Gastroesophageal sphincter (tissue), 4 donors: ENCODE measurements around the gene CCDC170. TPM values are rescaled to one million over a fixed set of nuclear protein-coding genes. Genes with fewer than 3 reads are reported as not detected.
"Not testable (repeated sequence)": the region's sequence is repeated elsewhere in the genome, so short reads cannot be mapped to it uniquely, and the experiment has no call there.

Experiments used
- ATAC-seq: fragments of 150-250 bp; one replicate; pipeline ENCODE4 v1.9.1; 2016; ENCODE audit warnings: mild to moderate bottlenecking, moderate library complexity
- H3K27ac ChIP-seq, 4 donors: fragments of 200-600 bp; sonication (generic) in 3 of 4; 1 replicate in 3 of 4; 2 replicates in 1 of 4; pipeline ENCODE4 v1.5.1; 2016 to 2019
- H3K27me3 ChIP-seq: fragments of 200-600 bp; sonication (generic); one replicate; pipeline ENCODE4 v1.5.1; 2019
- H3K36me3 ChIP-seq, 2 donors: fragments of 200-600 bp; sonication (generic); one replicate each; pipeline ENCODE4 v1.5.1; 2019; ENCODE audit warnings: control low read depth in 1 of 2
- H3K4me1 ChIP-seq, 3 donors: fragments of 200-600 bp; sonication (generic); 1 replicate in 2 of 3; 2 replicates in 1 of 3; pipeline ENCODE4 v1.5.1; 2016 to 2019; ENCODE audit warnings: control low read depth in 2 of 3
- H3K4me3 ChIP-seq, 2 donors: fragments of 200-600 bp; sonication (generic); one replicate each; pipeline ENCODE4 v1.5.1; 2019; ENCODE audit warnings: mild to moderate bottlenecking in 1 of 2, moderate library complexity in 1 of 2
- H3K9me3 ChIP-seq, 3 donors: fragments of 200-600 bp; sonication (generic); one replicate each; pipeline ENCODE4 v1.5.1; 2017 to 2019; ENCODE audit warnings: control low read depth in 2 of 3
- EP300 ChIP-seq: sonication (generic); formaldehyde crosslinking; IDR thresholded peaks from one replicate; pipeline ENCODE4 v1.6.1; 2017; ENCODE audit warnings: antibody characterized with exemption, mild to moderate bottlenecking
- POLR2A ChIP-seq, 2 donors: fragments of 450-650 bp; IDR thresholded peaks; one replicate each; pipeline ENCODE4 v1.6.1; 2017; ENCODE audit warnings: antibody characterized with exemption in 2 of 2, mild to moderate bottlenecking in 2 of 2, moderate library complexity in 1 of 2
- POLR2AphosphoS5 ChIP-seq: sonication (generic); formaldehyde crosslinking; IDR thresholded peaks from one replicate; pipeline ENCODE4 v1.6.1; 2017; ENCODE audit warnings: antibody characterized with exemption
- WGBS, 2 donors: methylation state at CpG; one replicate each; pipeline ENCODE4 v1.1.5; 2018; ENCODE audit warnings: low coverage in 1 of 2; 5-methylcytosine and 5-hydroxymethylcytosine counted together
- total RNA-seq, 4 donors: library from RNA; depleted of rRNA; stranded (reverse); fragments of >200 nt; gene quantifications; one replicate each; pipeline ENCODE4 v1.1.0, GENCODE V29; 2016
- TF ChIP-seq, protein P1 (sequence below), 4 experiments: fragments of 200-600 bp in 2 of 4; fragments of 450-650 bp in 2 of 4; sonication (generic) in 1 of 4; IDR thresholded peaks; one replicate each; pipeline ENCODE4 v1.5.1; 2017 to 2019; ENCODE audit warnings: antibody characterized with exemption in 4 of 4, mild to moderate bottlenecking in 2 of 4, moderate library complexity in 2 of 4

The CCDC170 gene
- total RNA-seq, 4 donors from 2014 or later: 0.23 to 1.2 (median 0.77) TPM

DNA sequence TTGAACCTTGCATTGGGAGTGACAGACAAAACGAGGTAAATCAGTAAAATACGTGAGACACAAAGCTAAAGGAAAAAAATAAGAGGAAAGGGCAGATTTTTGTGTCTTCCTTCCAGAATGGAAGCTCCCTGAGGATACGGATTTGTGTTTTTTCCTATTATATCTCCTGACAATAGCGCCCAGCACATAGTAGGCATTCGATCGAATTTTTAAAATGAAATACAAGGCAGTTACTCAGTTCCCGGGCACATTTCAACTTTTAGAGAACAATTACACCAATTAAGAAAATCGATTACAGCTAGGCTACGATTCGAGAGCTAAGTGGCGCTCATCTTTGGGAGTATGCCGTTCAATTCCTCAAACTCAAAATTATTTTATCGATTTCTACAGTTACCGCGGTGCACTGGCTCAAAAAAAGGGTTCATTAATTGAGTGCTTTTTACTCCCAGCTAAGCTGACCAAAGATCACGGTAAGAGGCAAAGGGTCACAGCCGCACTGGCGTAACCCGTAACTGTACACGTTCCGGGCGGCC, 42.3 kb upstream of the CCDC170 start:
- Histone ChIP-seq H3K9me3 (no peaks in the 10 kb centered on the region), H3K27me3 (no peaks in the 10 kb centered on the region), H3K4me1 (peaks cover 10 to 31% (median 10%) of the 10 kb centered on the region in 3 donors), H3K36me3 (no peaks in the 10 kb centered on the region), H3K27ac (peak overlapping the region; percentile 36 to 98 (median 93)), H3K4me3 (peak overlapping the region; percentile 67 to 93)
- ATAC-seq: no peak
- TF ChIP-seq EP300 (no peak), POLR2AphosphoS5 (no peak), POLR2A (IDR thresholded peaks at IDR 0.05) (no peak)
- TF ChIP-seq, protein P1, sequence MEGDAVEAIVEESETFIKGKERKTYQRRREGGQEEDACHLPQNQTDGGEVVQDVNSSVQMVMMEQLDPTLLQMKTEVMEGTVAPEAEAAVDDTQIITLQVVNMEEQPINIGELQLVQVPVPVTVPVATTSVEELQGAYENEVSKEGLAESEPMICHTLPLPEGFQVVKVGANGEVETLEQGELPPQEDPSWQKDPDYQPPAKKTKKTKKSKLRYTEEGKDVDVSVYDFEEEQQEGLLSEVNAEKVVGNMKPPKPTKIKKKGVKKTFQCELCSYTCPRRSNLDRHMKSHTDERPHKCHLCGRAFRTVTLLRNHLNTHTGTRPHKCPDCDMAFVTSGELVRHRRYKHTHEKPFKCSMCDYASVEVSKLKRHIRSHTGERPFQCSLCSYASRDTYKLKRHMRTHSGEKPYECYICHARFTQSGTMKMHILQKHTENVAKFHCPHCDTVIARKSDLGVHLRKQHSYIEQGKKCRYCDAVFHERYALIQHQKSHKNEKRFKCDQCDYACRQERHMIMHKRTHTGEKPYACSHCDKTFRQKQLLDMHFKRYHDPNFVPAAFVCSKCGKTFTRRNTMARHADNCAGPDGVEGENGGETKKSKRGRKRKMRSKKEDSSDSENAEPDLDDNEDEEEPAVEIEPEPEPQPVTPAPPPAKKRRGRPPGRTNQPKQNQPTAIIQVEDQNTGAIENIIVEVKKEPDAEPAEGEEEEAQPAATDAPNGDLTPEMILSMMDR (IDR thresholded peaks at IDR 0.05): no peak
- 0 to 1% methylated on average over 15 to 22 of the region's 22 CpGs for WGBS, 2 donors

DNA sequence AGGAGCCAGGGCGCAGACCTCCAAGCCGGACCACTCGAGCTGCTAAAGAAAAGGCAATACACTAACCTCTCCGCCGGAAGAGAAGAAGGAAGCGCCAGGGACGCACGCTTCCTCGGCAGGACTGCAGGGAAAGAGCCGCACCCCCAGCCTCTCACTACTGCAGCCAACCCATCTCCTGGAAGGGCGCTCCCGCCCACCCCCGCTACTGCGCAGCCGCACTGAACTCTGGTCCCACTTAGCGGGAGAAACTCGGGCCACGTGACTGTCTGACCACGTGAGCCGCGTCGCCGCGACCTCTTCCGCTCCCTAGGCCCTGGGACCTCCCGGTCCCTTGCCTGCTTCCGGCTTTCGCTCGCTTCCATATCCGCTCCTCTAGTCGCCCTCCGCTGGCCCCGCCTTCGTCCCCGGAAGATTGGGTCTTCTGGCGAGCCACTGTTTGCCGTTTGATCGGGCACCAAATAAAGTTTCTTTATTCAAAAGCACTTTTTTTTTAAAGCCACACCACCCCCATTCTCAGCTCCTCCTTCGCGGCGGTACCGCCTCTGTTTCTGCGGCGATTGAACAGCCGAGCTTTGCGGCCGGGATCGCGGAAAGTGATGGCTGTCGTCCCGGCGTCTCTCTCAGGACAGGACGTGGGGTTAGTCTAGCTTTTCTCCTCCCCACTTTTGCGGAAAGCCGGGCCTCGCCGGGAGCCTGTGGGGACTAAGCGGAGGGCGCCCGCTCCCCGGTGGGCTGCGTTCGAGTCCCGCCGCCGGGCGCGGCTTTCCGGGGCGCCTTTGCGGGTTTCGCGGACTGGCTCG, 41.7 kb upstream of the CCDC170 start, which contains the start of gene RMND1:
Gene RMND1 (minus strand): TSS at position 177 of the 800 bp plus-strand sequence. CDS start 6,315 bp downstream, outside the sequence.
- Histone ChIP-seq H3K4me3 (peak within 1 kb of the TSS; percentile 93 to 99), H3K36me3 (no peaks in the 10 kb centered on the region), H3K27ac (peak within 1 kb of the TSS; percentile 89 to 98 (median 95)), H3K27me3 (no peaks in the 10 kb centered on the region), H3K4me1 (peaks cover 10 to 28% (median 10%) of the 10 kb centered on the region in 3 donors), H3K9me3 (no peaks in the 10 kb centered on the region)
- peak; percentile 67 for TF ChIP-seq POLR2AphosphoS5
- TF ChIP-seq EP300: no peak
- TF ChIP-seq, protein P1 (IDR thresholded peaks at IDR 0.05): no peak
- TF ChIP-seq POLR2A (IDR thresholded peaks at IDR 0.05): peak; percentile 46 to 55
- WGBS, 2 donors: 0% methylated on average over 6 to 10 of the region's 74 CpGs
- peak; percentile 99 for ATAC-seq

DNA sequence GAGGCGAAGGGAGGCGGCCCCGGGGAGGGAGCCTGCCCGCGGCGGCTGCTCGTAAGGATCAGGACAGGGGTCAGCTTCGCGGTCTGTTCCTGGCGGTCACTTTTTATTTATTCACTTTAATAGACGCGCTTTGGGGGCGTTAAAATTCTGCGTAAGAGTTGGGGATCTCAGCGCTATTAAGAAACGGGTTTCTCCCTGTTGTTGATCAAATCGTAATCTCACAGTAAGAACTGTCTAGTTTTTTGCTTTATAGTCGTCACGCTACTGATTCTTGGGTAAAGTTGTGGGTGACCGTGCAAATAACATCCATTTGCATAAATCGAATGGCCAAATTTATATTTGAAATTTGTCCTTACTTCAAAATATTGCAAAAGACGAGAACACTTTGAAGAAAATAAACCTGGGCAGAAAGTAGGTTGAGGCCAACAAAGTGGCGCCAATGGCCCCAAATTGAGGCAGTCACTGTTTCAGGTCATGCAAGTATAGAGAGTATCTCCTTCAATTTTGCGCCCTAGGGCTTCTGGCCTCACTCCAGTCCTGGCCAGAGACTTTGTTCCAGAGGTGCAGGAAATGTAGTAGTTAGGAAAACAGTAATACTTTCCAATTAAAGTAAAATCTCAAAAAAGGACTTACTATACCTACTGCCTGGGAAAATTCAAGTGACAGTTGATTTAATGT, 40.9 kb upstream of the CCDC170 start:
- 0 to 1% methylated on average over 10 to 17 of the region's 24 CpGs for WGBS, 2 donors
- ATAC-seq: peak; percentile 20
- Histone ChIP-seq H3K36me3 (no peaks in the 10 kb centered on the region), H3K27ac (peak overlapping the region; percentile 89 to 98 (median 95)), H3K9me3 (no peaks in the 10 kb centered on the region), H3K4me3 (peak overlapping the region; percentile 93 to 99), H3K4me1 (peaks cover 10 to 28% (median 10%) of the 10 kb centered on the region in 3 donors), H3K27me3 (no peaks in the 10 kb centered on the region)
- no peak for TF ChIP-seq EP300
- TF ChIP-seq, protein P1 (IDR thresholded peaks at IDR 0.05): peak in 2 of 4 experiments; percentile 4 to 17
- TF ChIP-seq POLR2AphosphoS5: no peak
- no peak for TF ChIP-seq POLR2A (IDR thresholded peaks at IDR 0.05)

DNA sequence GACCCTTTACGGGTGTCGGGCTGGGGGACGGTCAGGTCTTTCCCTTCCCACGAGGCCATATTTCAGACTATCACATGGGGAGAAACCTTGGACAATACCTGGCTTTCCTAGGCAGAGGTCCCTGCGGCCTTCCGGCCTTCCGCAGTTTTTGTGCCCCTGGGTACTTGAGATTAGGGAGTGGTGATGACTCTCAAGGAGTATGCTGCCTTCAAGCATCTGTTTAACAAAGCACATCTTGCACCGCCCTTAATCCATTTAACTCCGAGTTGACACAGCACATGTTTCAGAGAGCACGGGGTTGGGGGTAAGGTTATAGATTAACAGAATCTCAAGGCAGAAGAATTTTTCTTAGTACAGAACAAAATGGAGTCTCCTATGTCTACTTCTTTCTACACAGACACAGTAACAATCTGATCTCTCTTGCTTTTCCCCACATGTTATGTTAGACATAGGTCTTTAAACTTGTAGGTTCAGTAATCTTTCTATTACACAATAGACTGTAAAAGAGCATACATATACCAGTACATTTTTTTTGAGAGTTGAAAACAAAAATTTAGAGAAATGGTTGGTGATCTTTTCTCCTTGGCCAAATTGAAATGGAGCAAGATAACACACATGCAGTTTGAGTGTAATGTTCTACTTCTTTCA, 37.9 kb upstream of the CCDC170 start:
- H3K27ac ChIP-seq, H3K27me3 ChIP-seq, ATAC-seq, H3K9me3 ChIP-seq, H3K4me3 ChIP-seq: not testable (repeated sequence)
- Histone ChIP-seq H3K36me3 (peaks cover 5 to 28% of the 10 kb centered on the region in 2 donors), H3K4me1 (peaks cover 10 to 28% (median 10%) of the 10 kb centered on the region in 3 donors)
- WGBS, 2 donors: 76% methylated on average over 4 of the region's 10 CpGs; no CpG with 5 or more reads in 1 of the 2 donors

DNA sequence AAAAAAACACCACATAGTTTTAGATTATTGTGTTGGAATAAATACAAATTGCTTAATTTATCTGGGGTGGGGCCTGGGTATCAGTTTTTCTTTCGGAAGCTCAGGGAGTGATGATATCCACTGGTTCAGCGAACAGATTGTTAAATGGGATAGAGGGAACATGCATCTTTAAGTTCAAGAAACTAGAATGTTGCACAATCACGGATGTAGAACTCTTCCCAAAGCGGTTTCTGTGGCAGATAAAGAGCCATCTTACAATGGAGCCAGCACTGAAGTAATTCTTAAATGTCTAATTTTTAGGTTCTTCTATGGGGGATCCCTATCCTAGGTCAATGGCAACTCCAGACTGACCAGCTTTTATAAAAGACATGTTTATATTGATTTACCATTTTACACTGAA, 32.1 kb upstream of the CCDC170 start:
- TF ChIP-seq EP300: no peak
- TF ChIP-seq POLR2A (IDR thresholded peaks at IDR 0.05): no peak
- TF ChIP-seq, protein P1 (IDR thresholded peaks at IDR 0.05): no peak
- TF ChIP-seq POLR2AphosphoS5: no peak
- Histone ChIP-seq H3K4me3 (no peak overlapping the region), H3K4me1 (peaks cover 0 to 3% (median 0%) of the 10 kb centered on the region in 3 donors), H3K27me3 (no peaks in the 10 kb centered on the region), H3K27ac (no peak overlapping the region), H3K36me3 (peaks cover 5 to 61% of the 10 kb centered on the region in 2 donors), H3K9me3 (no peaks in the 10 kb centered on the region)
- ATAC-seq: no peak
- WGBS, 2 donors: 80 to 88% methylated on average over 1 to 4 of the region's 4 CpGs
